ENCODE measurements around the gene RFX2.

The RFX2 gene

DNA sequence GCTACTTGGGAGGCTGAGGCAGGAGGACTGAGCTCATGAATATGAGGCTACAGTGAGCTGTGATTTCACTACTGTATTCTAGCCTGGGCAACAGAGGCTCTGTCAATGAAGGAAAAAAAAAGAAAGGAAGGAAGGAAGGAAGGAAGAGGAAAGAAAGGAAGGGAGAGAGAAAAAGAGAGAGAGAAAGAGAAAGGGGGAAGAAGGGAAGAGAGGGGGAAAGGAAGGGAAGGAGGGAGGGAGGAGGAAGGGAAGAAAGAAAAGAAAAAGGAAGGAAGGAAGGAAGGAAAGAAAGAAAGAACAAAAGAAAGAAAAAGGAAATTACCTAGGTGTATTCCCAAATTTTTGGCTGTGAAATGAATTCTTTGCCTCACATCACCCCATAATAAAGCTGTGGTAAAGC is 7.2 kb upstream of the RFX2 start:
- no peak overlapping the region for H3K27ac ChIP-seq (replicated peaks)
- H3K4me3 ChIP-seq (replicated peaks; ENCODE audit: insufficient read depth, low read length), result no peak overlapping the region
- no peak for DNase-seq (ENCODE audit: low read depth in 1 of 2, low spot score in 1 of 2)
- no peaks in the 10 kb centered on the region for H3K27me3 ChIP-seq (ENCODE audit: insufficient read depth, poor library complexity, severe bottlenecking)
- no peak for TF ChIP-seq GABPA (IDR thresholded peaks at IDR 0.05; ENCODE audit: low read depth)

DNA sequence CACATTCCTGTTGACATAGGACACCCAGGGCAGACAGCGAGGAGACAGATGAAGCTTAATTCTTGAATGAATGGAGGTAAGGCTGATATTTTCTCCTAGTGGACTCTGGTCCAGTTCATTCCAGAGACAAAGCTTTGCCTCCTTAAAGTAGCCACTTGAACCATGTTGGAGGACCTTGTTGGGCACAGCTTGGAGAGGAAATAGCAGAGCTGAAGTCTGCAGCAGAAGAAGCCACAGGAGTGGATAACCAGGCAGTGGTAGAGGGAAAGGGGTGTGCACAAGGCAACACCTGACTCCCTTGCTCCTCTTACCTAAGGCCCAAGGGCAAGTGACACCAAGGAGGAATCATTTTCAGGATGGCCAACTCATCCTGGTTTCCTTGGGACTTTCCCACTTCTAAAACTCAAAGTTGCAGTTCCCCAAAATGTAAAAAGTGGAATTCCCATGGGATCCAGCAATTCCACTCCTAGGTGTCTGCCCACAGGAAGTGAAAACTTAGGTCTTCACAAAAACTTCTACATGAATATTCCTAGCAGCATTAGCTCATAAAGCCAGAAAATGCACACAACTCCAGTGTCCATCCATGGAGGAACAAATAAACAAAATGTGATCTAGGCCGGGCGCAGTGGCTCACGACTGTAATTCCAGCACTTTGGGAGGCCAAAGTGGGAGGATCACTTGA is 6.6 kb upstream of the RFX2 start:
- H3K27ac ChIP-seq (replicated peaks), result no peak overlapping the region
- TF ChIP-seq, protein P1, sequence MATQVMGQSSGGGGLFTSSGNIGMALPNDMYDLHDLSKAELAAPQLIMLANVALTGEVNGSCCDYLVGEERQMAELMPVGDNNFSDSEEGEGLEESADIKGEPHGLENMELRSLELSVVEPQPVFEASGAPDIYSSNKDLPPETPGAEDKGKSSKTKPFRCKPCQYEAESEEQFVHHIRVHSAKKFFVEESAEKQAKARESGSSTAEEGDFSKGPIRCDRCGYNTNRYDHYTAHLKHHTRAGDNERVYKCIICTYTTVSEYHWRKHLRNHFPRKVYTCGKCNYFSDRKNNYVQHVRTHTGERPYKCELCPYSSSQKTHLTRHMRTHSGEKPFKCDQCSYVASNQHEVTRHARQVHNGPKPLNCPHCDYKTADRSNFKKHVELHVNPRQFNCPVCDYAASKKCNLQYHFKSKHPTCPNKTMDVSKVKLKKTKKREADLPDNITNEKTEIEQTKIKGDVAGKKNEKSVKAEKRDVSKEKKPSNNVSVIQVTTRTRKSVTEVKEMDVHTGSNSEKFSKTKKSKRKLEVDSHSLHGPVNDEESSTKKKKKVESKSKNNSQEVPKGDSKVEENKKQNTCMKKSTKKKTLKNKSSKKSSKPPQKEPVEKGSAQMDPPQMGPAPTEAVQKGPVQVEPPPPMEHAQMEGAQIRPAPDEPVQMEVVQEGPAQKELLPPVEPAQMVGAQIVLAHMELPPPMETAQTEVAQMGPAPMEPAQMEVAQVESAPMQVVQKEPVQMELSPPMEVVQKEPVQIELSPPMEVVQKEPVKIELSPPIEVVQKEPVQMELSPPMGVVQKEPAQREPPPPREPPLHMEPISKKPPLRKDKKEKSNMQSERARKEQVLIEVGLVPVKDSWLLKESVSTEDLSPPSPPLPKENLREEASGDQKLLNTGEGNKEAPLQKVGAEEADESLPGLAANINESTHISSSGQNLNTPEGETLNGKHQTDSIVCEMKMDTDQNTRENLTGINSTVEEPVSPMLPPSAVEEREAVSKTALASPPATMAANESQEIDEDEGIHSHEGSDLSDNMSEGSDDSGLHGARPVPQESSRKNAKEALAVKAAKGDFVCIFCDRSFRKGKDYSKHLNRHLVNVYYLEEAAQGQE (IDR thresholded peaks at IDR 0.05; ENCODE audit: insufficient replicate concordance, low read depth), result no peak
- TF ChIP-seq SPI1 (IDR thresholded peaks at IDR 0.05; ENCODE audit: borderline replicate concordance, low read depth), result no peak
- TF ChIP-seq, protein P2, sequence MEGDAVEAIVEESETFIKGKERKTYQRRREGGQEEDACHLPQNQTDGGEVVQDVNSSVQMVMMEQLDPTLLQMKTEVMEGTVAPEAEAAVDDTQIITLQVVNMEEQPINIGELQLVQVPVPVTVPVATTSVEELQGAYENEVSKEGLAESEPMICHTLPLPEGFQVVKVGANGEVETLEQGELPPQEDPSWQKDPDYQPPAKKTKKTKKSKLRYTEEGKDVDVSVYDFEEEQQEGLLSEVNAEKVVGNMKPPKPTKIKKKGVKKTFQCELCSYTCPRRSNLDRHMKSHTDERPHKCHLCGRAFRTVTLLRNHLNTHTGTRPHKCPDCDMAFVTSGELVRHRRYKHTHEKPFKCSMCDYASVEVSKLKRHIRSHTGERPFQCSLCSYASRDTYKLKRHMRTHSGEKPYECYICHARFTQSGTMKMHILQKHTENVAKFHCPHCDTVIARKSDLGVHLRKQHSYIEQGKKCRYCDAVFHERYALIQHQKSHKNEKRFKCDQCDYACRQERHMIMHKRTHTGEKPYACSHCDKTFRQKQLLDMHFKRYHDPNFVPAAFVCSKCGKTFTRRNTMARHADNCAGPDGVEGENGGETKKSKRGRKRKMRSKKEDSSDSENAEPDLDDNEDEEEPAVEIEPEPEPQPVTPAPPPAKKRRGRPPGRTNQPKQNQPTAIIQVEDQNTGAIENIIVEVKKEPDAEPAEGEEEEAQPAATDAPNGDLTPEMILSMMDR (IDR thresholded peaks at IDR 0.05; ENCODE audit: insufficient read depth, low read length), result no peak
- no peak for DNase-seq (ENCODE audit: low read depth in 1 of 2, low spot score in 1 of 2)
- no peak overlapping the region for H3K4me3 ChIP-seq (replicated peaks; ENCODE audit: insufficient read depth, low read length)
- no peaks in the 10 kb centered on the region for H3K27me3 ChIP-seq (ENCODE audit: insufficient read depth, poor library complexity, severe bottlenecking)

DNA sequence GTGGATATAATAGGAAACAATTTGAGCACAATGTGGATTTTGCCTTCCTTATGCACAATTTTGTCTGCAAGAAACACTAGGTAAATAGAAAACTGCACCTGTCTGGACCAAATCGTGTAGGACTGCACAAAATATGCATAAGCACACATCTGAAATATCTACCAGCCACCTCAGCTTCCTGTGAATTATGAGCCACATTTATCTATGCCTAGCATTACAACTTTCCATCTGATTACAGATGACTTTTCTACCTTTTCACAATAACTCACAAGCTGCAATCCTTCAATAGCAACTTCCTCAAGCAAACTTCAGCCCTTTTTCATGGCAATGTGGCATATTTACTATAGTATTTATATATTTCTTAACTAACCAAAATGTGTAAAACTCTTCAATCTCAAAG is 5.7 kb upstream of the RFX2 start:
- DNase-seq (ENCODE audit: low read depth in 1 of 2, low spot score in 1 of 2), result no peak

DNA sequence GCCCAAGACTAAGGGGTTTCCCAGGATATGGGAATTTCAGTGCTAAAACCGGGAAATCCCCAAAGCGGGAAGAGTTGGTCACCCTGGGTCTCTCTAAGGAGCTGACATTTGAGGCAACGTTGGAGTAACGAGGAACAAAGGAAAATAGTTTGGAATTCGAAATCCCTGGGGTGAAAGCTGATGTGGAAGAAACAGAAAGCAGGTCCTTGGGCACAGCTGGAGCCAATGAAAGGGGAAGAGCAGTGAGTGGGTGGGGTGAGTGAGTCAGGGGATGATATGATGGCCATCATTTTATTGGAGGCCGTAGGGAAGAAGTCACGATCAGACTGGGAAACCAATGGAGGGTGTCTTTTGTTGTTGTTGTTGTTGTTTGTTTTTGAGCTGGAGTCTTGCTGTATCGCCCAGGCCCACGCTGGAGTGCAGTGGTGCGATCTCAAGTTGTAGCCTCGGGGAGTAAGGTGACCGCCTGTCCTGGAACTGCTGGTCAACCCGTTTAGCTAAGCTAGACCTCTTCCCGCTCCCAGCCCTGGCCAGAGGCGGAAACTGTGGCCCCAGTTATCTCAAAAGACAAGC is 3.4 kb upstream of the RFX2 start:
- no peaks in the 10 kb centered on the region for H3K27me3 ChIP-seq (ENCODE audit: insufficient read depth, poor library complexity, severe bottlenecking)
- no peak overlapping the region for H3K27ac ChIP-seq (replicated peaks)
- no peak overlapping the region for H3K4me3 ChIP-seq (replicated peaks; ENCODE audit: insufficient read depth, low read length)
- DNase-seq (ENCODE audit: low read depth in 1 of 2, low spot score in 1 of 2), result no peak
- TF ChIP-seq, protein P1 (IDR thresholded peaks at IDR 0.05; ENCODE audit: insufficient replicate concordance, low read depth), result no peak
- no peak for TF ChIP-seq SPI1 (IDR thresholded peaks at IDR 0.05; ENCODE audit: borderline replicate concordance, low read depth)
- TF ChIP-seq, protein P2 (IDR thresholded peaks at IDR 0.05; ENCODE audit: insufficient read depth, low read length), result no peak

More for the DNA sequence above, 5.7 kb upstream of the RFX2 start:
- no peak overlapping the region for H3K4me3 ChIP-seq (replicated peaks; ENCODE audit: insufficient read depth, low read length)
- H3K27me3 ChIP-seq (ENCODE audit: insufficient read depth, poor library complexity, severe bottlenecking), result no peaks in the 10 kb centered on the region
- TF ChIP-seq, protein P2 (IDR thresholded peaks at IDR 0.05; ENCODE audit: insufficient read depth, low read length), result no peak
- no peak for TF ChIP-seq GABPA (IDR thresholded peaks at IDR 0.05; ENCODE audit: low read depth)
- TF ChIP-seq, protein P1 (IDR thresholded peaks at IDR 0.05; ENCODE audit: insufficient replicate concordance, low read depth), result no peak
- no peak for TF ChIP-seq SPI1 (IDR thresholded peaks at IDR 0.05; ENCODE audit: borderline replicate concordance, low read depth)
- TF ChIP-seq POLR2AphosphoS5 (IDR thresholded peaks at IDR 0.05; ENCODE audit: low read depth), result no peak
- H3K27ac ChIP-seq (replicated peaks), result no peak overlapping the region
